Ishikawa (cell line): ENCODE data around the gene MMP14.

Experiments
- CEBPB ChIP-seq: IDR thresholded peaks from 2 replicates; pipeline ENCODE4 v1.6.1; 2012
- CREB1 ChIP-seq: IDR thresholded peaks from 2 replicates; pipeline ENCODE4 v1.6.1; 2012; ENCODE audit warnings: low read depth
- EGR1 ChIP-seq: IDR thresholded peaks from 2 replicates; pipeline ENCODE4 v1.6.1; 2012
- EP300 ChIP-seq: IDR thresholded peaks from 2 replicates; pipeline ENCODE4 v1.6.1; 2012; ENCODE audit warnings: borderline replicate concordance
- FOXM1 ChIP-seq: IDR thresholded peaks from 2 replicates; pipeline ENCODE4 v1.6.1; 2012; ENCODE audit warnings: low read depth, borderline replicate concordance
- MAX ChIP-seq: IDR thresholded peaks from 2 replicates; pipeline ENCODE4 v1.6.1; 2012
- NFIC ChIP-seq: IDR thresholded peaks from 2 replicates; pipeline ENCODE4 v1.6.1; 2012
- RAD21 ChIP-seq: IDR thresholded peaks from 2 replicates; pipeline ENCODE4 v1.6.1; 2012; ENCODE audit warnings: low read depth
- REST ChIP-seq: IDR thresholded peaks from 2 replicates; pipeline ENCODE4 v1.6.1; 2012; ENCODE audit warnings: low read depth, mild to moderate bottlenecking
- TAF1 ChIP-seq: IDR thresholded peaks from 2 replicates; pipeline ENCODE4 v1.6.1; 2012; ENCODE audit warnings: low read depth, mild to moderate bottlenecking
- TCF12 ChIP-seq: IDR thresholded peaks from 2 replicates; pipeline ENCODE4 v1.6.1; 2012; ENCODE audit warnings: low read depth
- TEAD4 ChIP-seq: IDR thresholded peaks from 2 replicates; pipeline ENCODE4 v1.6.1; 2012
- USF1 ChIP-seq: IDR thresholded peaks from 2 replicates; pipeline ENCODE4 v1.6.1; 2012
- YY1 ChIP-seq: IDR thresholded peaks from 2 replicates; pipeline ENCODE4 v1.6.1; 2012; ENCODE audit warnings: low read depth
- ZBTB7A ChIP-seq: IDR thresholded peaks from 2 replicates; pipeline ENCODE4 v1.6.1; 2012; ENCODE audit warnings: low read depth

Gene MMP14

GRCh38 chr14:22892488-22892887 is 56.1 kb downstream of the MMP14 start:
- TF ChIP-seq CEBPB (no peak), MAX (no peak), TAF1 (no peak), RAD21 (no peak), CREB1 (no peak), TCF12 (no peak), YY1 (no peak), NFIC (no peak), USF1 (no peak), REST (no peak), EGR1 (no peak), ZBTB7A (no peak), TEAD4 (no peak), FOXM1 (no peak), EP300 (no peak)

GRCh38 chr14:22893706-22894105 is 57.3 kb downstream of the MMP14 start:
- no peak for TF ChIP-seq EGR1
- TF ChIP-seq YY1: no peak
- no peak for TF ChIP-seq USF1
- no peak for TF ChIP-seq CREB1
- TF ChIP-seq TAF1: no peak
- no peak for TF ChIP-seq CEBPB
- TF ChIP-seq EP300: no peak
- no peak for TF ChIP-seq NFIC
- no peak for TF ChIP-seq MAX
- no peak for TF ChIP-seq ZBTB7A
- TF ChIP-seq TCF12: no peak
- TF ChIP-seq TEAD4: no peak
- TF ChIP-seq RAD21: no peak
- no peak for TF ChIP-seq FOXM1
- TF ChIP-seq REST: no peak

- no peak for TF ChIP-seq USF1
- no peak for TF ChIP-seq MAX
- TF ChIP-seq CREB1: no peak
- no peak for TF ChIP-seq REST
- TF ChIP-seq RAD21: no peak
- no peak for TF ChIP-seq TEAD4
- TF ChIP-seq NFIC: no peak
- TF ChIP-seq TAF1: no peak
- TF ChIP-seq FOXM1: no peak
- TF ChIP-seq CEBPB: no peak
- no peak for TF ChIP-seq ZBTB7A
- TF ChIP-seq EP300: no peak
- no peak for TF ChIP-seq TCF12
- TF ChIP-seq EGR1: no peak
These were observed 59.0 kb downstream of the MMP14 start for GRCh38 chr14:22895402-22895801.

- no peak for TF ChIP-seq REST
- TF ChIP-seq FOXM1: no peak
- no peak for TF ChIP-seq USF1
- TF ChIP-seq YY1: no peak
- no peak for TF ChIP-seq NFIC
- TF ChIP-seq TCF12: no peak
- TF ChIP-seq TAF1: no peak
- no peak for TF ChIP-seq CEBPB
- TF ChIP-seq EGR1: no peak
- no peak for TF ChIP-seq TEAD4
- no peak for TF ChIP-seq RAD21
- no peak for TF ChIP-seq EP300
- TF ChIP-seq ZBTB7A: no peak
- no peak for TF ChIP-seq MAX
These were observed 60.0 kb downstream of the MMP14 start for GRCh38 chr14:22896356-22896755.
